Neural progenitor cell (in vitro differentiated cells): ENCODE data around the gene RORC. TPM values are rescaled to one million over a fixed set of nuclear protein-coding genes. Genes with fewer than 3 reads are reported as not detected.

ENCODE experiments used
- DNase-seq: peaks from one replicate; pipeline ENCODE4 v3.0.0-alpha.2; 2016; ENCODE audit warnings: low spot score
- H2AFZ ChIP-seq: fragments of 200-600 bp; sonication (generic); replicated peaks from 2 replicates; pipeline ENCODE4 v1.6.1; 2016; ENCODE audit warnings: antibody characterized with exemption
- H3F3A ChIP-seq: fragments of 200-600 bp; sonication (generic); 2 replicates; pipeline ENCODE4 v1.6.1; 2016; ENCODE audit warnings: antibody characterized with exemption, low read depth
- H3K27ac ChIP-seq: fragments of 200-600 bp; sonication (generic); 2 replicates; pipeline ENCODE4 v1.5.1; 2016; ENCODE audit warnings: mild to moderate bottlenecking
- H3K27me3 ChIP-seq: fragments of 200-600 bp; sonication (generic); 2 replicates; pipeline ENCODE4 v1.6.1; 2016; ENCODE audit warnings: mild to moderate bottlenecking, moderate library complexity
- H3K36me3 ChIP-seq: fragments of 200-600 bp; sonication (generic); 2 replicates; pipeline ENCODE4 v1.5.1; 2016
- H3K4me1 ChIP-seq: fragments of 200-600 bp; sonication (generic); 2 replicates; pipeline ENCODE4 v1.6.1; 2016; ENCODE audit warnings: mixed run types
- H3K4me2 ChIP-seq: fragments of 200-600 bp; sonication (generic); 2 replicates; pipeline ENCODE4 v1.6.1; 2016
- H3K4me3 ChIP-seq: fragments of 200-600 bp; sonication (generic); 2 replicates; pipeline ENCODE4 v1.5.1; 2016
- H3K79me2 ChIP-seq: fragments of 200-600 bp; sonication (generic); 2 replicates; pipeline ENCODE4 v1.6.1; 2016; ENCODE audit warnings: low read depth
- H3K9ac ChIP-seq: fragments of 200-600 bp; sonication (generic); 2 replicates; pipeline ENCODE4 v1.6.1; 2016
- H3K9me3 ChIP-seq: fragments of 200-600 bp; sonication (generic); 2 replicates; pipeline ENCODE4 v1.5.1; 2016; ENCODE audit warnings: low read depth
- H4K20me1 ChIP-seq: fragments of 200-600 bp; sonication (generic); 2 replicates; pipeline ENCODE4 v1.6.1; 2016; ENCODE audit warnings: low read depth
- H3K27ac Mint-ChIP-seq: 3 replicates; pipeline ENCODE4 v1.8.0; 2021; ENCODE audit warnings: mixed read lengths
- H3K27me3 Mint-ChIP-seq: 2 replicates; pipeline ENCODE4 v1.8.0; 2022; ENCODE audit warnings: low read depth, mild to moderate bottlenecking, inconsistent platforms, moderate library complexity, mixed read lengths; ENCODE audit not compliant: insufficient read depth
- H3K36me3 Mint-ChIP-seq: 3 replicates; pipeline ENCODE4 v1.8.0; 2021; ENCODE audit warnings: mixed read lengths
- H3K4me1 Mint-ChIP-seq: 3 replicates; pipeline ENCODE4 v1.8.0; 2021; ENCODE audit warnings: mixed read lengths
- H3K4me3 Mint-ChIP-seq: 3 replicates; pipeline ENCODE4 v1.8.0; 2021; ENCODE audit warnings: mild to moderate bottlenecking, moderate library complexity, mixed read lengths
- H3K9me3 Mint-ChIP-seq: 3 replicates; pipeline ENCODE4 v1.8.0; 2020; ENCODE audit warnings: mixed read lengths
- CTCF ChIP-seq: fragments of 200-600 bp; sonication (generic); IDR thresholded peaks from 2 replicates; pipeline ENCODE4 v1.5.1; 2017; ENCODE audit warnings: antibody characterized with exemption, mild to moderate bottlenecking
- EZH2 ChIP-seq: fragments of 200-600 bp; sonication (generic); IDR thresholded peaks from 2 replicates; pipeline ENCODE4 v1.6.1; 2017; ENCODE audit warnings: antibody characterized with exemption, mild to moderate bottlenecking, moderate library complexity
- EZH2phosphoT487 ChIP-seq: fragments of 200-600 bp; sonication (generic); IDR thresholded peaks from 2 replicates; pipeline ENCODE4 v1.6.1; 2017; ENCODE audit warnings: antibody characterized with exemption
- total RNA-seq: library from RNA; depleted of rRNA; stranded (reverse); fragments of >200 nt; gene quantifications from 2 replicates; pipeline ENCODE4 v1.2.3, GENCODE V29; 2015; ENCODE audit warnings: low replicate concordance

RORC gene
- total RNA-seq, 1 donor from 2014 or later, result not detected

DNA sequence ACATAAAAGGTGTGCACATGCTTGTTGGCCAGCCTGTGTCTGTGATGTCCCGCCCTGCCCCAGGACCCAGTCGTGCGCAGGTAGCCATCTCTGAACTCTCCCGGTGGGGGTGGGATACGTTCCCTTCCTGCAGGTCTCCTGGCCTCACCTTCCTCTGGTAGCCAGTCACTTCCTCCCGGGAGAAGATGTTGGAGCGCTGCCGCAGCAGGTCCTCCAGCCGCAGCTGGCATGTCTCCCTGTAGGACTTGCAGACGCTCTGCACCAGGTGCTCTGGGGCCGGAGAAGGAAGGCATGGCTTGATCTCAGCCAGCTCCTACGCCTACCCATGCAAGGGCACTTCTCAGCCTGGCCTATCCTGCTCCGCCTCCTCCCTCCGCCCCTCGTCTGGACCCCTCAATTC lies 17.2 kb downstream of the RORC start:
- Histone ChIP-seq H3F3A (no peaks in the 10 kb centered on the region), H3K9me3 (no peaks in the 10 kb centered on the region), H3K4me1 (no peaks in the 10 kb centered on the region), H3K4me2 (no peak overlapping the region), H3K27me3 (no peaks in the 10 kb centered on the region), H2AFZ (no peak overlapping the region), H3K4me3 (no peak overlapping the region), H3K36me3 (no peaks in the 10 kb centered on the region), H3K9ac (no peak overlapping the region), H3K27ac (no peak overlapping the region), H4K20me1 (no peaks in the 10 kb centered on the region), H3K79me2 (no peaks in the 10 kb centered on the region)
- H3K9me3 Mint-ChIP-seq, result no peaks in the 10 kb centered on the region
- no peak for DNase-seq
- peaks cover 14% of the 10 kb centered on the region for H3K27me3 Mint-ChIP-seq
- H3K36me3 Mint-ChIP-seq, result no peaks in the 10 kb centered on the region
- peaks cover 7% of the 10 kb centered on the region for H3K4me1 Mint-ChIP-seq
- H3K27ac Mint-ChIP-seq, result no peak overlapping the region
- TF ChIP-seq EZH2phosphoT487 (no peak), EZH2 (no peak), CTCF (no peak)
- H3K4me3 Mint-ChIP-seq, result no peak overlapping the region

DNA sequence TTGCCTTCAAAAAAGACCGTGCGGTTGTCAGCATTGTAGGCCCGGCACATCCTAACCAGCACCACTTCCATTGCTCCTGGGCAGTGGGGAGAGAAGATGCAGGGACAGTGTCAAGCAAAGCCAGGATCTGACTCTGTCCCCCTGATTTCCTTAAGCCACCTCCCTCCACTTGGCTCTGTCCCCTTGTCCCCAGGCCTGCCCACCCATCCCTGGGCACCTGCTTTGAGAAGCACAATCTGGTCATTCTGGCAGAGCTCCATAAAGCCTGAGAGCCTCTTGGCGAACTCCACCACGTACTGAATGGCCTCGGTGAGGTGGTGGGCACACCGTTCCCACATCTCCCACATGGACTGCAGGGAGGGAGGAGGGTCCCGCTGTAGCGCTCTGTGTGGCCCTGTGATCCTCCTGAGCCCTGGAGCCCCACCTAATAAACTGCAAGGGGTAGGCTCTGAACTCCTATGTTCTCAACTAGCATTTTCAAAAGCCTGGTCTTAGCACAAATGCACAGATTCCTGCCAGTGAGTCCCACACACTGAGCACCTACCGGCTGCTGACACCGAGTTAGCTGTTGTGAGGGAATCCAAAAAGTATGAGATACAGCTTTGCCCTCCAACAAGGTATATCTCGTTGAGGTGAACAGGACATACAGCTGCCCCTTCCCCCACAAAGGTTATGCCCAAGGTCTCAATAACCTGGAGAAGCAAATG lies 18.2 kb downstream of the RORC start:
- no peak for DNase-seq
- Histone ChIP-seq H3K79me2 (no peaks in the 10 kb centered on the region), H3K4me1 (no peaks in the 10 kb centered on the region), H4K20me1 (no peaks in the 10 kb centered on the region), H3K4me2 (no peak overlapping the region), H3K9me3 (no peaks in the 10 kb centered on the region), H3K27ac (no peak overlapping the region), H3K36me3 (no peaks in the 10 kb centered on the region), H3K9ac (no peak overlapping the region), H3K4me3 (no peak overlapping the region), H3K27me3 (no peaks in the 10 kb centered on the region), H3F3A (no peaks in the 10 kb centered on the region), H2AFZ (no peak overlapping the region)
- Mint-ChIP-seq H3K36me3 (no peaks in the 10 kb centered on the region), H3K9me3 (no peaks in the 10 kb centered on the region), H3K27me3 (peaks cover 11% of the 10 kb centered on the region), H3K4me3 (no peak overlapping the region), H3K27ac (no peak overlapping the region), H3K4me1 (peaks cover 10% of the 10 kb centered on the region)
- no peak for TF ChIP-seq EZH2
- TF ChIP-seq EZH2phosphoT487, result no peak
- no peak for TF ChIP-seq CTCF

GRCh38 chr1:151811181-151811580 lies 20.4 kb downstream of the RORC start:
- no peaks in the 10 kb centered on the region for H3K79me2 ChIP-seq
- no peaks in the 10 kb centered on the region for H3K36me3 ChIP-seq
- TF ChIP-seq EZH2, result no peak
- no peak for TF ChIP-seq CTCF
- TF ChIP-seq EZH2phosphoT487, result no peak
- H3K9ac ChIP-seq, result no peak overlapping the region
- no peak overlapping the region for H3K4me3 ChIP-seq
- no peak for DNase-seq
- Mint-ChIP-seq H3K4me3 (no peak overlapping the region), H3K27me3 (peaks cover 7% of the 10 kb centered on the region), H3K36me3 (no peaks in the 10 kb centered on the region), H3K4me1 (peaks cover 10% of the 10 kb centered on the region), H3K9me3 (no peaks in the 10 kb centered on the region), H3K27ac (no peak overlapping the region)
- no peaks in the 10 kb centered on the region for H3K4me1 ChIP-seq
- no peak overlapping the region for H3K27ac ChIP-seq
- no peaks in the 10 kb centered on the region for H4K20me1 ChIP-seq
- no peaks in the 10 kb centered on the region for H3F3A ChIP-seq
- H3K9me3 ChIP-seq, result no peaks in the 10 kb centered on the region
- H3K27me3 ChIP-seq, result no peaks in the 10 kb centered on the region
- no peak overlapping the region for H3K4me2 ChIP-seq
- no peak overlapping the region for H2AFZ ChIP-seq
